GM19023 (cell line): ENCODE measurements around the gene ETDA.
A peak's percentile ranks its signal among the peaks of the same experiment; 100 is the strongest.
"Not testable (repeated sequence)": the region's sequence is repeated elsewhere in the genome, so short reads cannot be mapped to it uniquely, and the experiment has no call there.

Experiments used
- ATAC-seq: cut with Tn5 transposase; IDR thresholded peaks from one replicate; pipeline ENCODE4 v1.9.1; 2021; ENCODE audit warnings: mild to moderate bottlenecking, moderate library complexity; ENCODE audit not compliant: unreplicated experiment

Gene ETDA

DNA sequence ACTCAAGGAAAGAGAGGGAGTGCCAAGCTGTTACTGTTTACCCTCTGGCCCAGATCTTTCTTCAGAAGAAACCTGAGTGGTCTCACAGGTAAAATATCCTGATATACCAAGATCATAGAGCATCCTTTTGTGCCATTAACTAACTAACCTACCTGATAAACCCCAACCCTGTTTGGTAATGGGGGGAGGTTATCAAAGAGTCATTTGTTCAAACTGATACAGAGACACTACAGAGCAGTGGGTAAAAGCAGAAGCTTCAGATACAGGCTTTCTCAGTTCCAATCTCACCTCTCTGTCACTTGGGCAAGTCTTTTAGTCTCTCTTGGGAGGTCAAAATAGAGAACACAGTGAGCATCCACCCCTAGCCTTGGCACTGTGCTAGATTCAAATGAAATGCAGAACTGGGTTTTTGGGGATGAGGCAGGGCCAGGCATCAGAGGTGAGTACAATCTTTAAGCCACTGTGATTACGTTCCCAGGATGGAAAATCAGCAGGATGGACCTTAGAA is at the start of gene ETDA:
TSS of gene ETDA (plus strand) at position 51 of the 508 bp plus-strand sequence. CDS start 1,216 bp downstream, outside the sequence.
- ATAC-seq = not testable (repeated sequence)

DNA sequence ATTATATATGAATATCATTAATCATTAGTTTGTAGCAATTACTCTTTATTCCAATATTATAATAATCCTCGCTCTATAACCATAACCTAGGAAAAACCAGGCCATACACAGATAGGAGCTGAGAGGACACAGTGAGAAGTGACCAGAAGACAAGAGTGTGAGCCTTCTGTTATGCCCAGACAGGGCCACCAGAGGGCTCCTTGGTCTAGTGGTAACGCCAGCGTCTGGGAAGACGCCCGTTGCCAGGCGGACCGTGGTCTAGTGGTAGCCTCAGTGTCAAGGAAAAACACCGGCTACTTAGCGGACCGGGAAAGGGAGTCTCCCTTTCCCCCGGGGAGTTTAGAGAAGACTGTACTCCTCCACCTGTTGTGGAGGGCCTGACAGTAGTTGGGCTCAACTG is 45.4 kb upstream of the ETDA start:
- ATAC-seq = not testable (repeated sequence)

DNA sequence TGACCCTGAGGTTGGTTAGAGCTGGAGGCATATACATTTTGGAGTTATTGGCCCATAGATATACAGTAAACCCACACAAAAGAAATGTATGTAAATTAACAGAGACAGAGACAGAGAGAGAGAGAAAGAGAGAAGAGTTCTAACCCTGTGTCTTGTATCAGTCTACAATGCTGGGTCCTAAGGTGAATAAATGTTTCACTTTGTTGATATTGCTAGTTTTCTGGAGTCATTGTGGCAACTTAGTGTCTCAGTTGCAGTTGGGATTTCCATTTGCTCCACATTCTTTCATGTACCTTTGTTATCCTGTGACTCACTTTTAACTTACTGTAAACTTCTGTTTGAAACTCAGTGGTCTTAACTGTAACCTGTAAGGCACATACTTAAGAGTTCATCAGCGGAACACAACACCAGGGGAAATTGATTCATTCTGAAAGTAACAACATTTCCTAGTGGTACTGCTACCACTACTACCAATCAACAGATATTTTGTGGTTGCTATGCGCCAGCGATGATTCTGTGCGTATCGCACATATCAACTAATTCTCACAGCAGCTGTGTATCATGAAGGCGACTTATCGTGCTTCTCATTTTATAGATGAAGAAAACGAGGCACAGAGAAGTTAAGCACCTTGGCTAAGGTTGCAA is 38.5 kb upstream of the ETDA start:
- ATAC-seq = no peak

DNA sequence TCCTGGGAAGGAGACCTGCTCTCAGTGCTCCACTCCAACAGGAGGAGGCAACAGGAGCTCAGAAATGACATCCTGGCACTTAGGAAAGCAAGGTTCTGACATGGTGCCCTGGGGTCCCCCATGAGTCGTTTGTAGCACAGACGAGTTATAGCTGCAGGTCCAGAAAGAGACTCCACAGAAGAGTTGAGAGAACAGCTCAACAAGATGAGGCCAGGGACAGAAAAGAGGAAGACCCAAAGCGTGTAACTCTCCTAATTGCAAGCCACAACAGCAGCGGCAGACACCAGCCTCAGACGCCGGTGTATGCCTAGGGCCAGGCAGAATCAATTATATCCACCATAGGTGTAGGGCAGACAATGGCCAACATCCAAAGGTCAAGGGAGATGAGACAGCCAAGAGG is 5.9 kb upstream of the ETDA start:
- ATAC-seq = not testable (repeated sequence)

DNA sequence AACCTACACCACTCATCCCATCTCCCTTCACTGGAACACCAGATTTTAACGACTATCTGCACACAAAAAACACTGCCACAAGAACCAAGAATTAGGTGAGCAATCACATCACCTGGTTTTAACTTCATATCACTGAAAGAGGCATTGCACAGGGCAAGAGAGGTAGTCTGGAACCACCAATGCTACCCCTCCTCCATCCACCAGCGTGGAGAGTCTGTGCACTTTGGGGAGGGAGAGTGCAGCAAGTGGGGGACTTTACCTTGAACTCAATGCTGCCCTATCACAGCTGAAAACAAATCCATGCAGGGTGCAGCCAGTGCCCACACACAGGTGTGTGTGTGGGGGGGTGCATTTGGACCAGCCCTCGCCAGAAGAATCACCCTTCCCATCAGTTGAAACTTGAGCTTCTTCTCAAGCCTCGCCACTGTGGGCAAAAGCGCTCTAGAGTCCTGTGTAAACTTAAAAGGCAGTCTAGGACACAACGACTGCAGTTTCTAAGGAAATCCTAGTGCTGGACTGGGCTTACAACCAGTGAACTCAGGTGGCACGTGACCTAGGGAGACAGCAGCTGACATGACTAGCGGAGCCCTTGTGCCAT is 4.3 kb downstream of the ETDA start:
- ATAC-seq = not testable (repeated sequence)

DNA sequence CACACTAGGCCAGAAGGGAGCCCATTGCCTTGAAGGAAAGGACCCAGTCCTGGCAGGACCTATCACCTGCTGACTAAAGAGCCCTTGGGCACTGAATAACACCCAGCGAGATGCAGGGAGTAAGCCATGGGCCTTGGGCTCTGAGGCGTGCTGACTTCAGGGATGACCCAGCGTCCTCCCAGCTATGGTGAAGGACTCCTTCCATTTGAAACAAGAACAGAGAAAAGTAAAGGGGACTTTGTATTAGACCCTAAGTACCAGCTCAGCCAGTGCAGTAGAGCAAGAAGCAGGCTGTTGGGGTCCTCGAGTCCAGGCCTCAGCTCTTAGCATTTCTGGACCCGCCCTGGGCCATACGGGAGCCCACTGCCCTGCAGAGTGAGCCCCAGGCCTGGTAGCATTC is 5.1 kb downstream of the ETDA start:
- no peak for ATAC-seq

DNA sequence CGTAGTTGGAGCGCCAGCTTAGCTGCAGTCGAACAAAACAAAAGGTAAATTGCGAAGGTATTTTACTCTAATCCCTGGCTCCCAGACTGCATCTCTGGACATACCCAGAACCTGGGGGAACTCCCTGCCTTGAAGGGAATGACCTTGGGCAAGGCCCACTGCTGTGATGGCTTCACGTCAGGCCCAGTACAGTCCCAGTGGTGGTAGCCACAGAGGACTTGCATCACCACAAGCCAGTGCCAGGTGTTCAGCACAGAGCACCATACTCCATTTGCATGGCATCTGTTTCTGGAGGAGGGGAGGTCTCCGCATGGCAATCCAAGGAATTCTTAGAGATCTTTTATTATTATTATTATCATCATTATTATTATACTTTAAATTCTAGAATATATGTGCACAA is 5.6 kb downstream of the ETDA start:
- ATAC-seq = no peak

DNA sequence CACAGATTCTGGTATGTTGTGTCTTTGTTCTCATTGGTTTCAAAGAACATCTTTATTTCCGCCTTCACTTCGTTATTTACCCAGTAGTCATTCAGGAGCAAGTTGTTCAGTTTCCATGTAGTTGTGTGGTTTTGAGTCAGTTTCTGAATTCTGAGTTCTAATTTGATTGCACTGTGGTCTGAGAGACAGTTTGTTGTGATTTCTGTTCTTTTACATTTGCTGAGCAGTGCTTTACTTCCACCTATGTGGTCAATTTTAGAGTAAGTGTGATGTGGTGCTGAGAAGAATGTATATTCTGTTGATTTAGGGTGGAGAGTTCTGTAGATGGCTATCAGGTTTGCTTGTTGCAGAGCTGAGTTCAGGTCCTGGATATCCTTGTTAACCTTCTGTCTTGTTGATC is 9.1 kb downstream of the ETDA start:
- ATAC-seq = not testable (repeated sequence)

DNA sequence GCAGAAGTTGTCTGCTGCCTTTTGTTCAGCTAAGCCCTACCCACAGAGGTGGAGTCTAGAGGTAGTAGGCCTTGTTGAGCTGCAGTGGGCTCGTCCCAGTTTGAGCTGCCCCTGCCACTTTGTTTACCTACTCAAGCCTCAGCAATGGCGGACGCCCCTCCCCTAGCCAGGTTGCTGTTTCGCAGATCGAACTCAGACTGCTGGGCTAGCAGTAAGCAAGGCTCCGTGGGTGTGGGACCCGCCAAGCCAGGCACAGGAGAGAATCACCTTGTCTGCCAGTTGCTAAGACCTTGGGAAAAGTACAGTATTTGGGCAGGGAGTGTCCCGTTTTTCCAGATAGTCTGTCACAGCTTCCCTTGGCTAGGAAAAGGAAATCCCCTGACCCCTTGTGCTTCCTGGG is 11.5 kb downstream of the ETDA start:
- not testable (repeated sequence) for ATAC-seq

DNA sequence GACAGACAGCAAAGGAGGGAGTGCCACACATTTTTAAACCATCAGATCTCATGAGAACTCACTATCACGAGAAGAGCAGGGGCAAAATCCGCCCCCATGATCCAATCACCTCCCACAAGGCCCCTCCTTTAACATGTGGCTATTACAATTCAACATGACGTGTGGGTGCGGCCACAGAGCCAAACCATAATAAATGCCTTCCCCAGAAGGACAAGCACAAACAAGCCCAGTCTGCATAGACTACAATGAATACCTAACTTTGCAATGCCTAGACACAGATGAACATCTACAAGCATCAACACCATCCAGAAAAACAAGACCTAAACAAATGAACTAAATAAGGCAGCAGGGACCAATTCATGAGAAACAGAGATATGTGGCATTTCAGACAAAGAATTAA is 12.3 kb downstream of the ETDA start:
- no peak for ATAC-seq

DNA sequence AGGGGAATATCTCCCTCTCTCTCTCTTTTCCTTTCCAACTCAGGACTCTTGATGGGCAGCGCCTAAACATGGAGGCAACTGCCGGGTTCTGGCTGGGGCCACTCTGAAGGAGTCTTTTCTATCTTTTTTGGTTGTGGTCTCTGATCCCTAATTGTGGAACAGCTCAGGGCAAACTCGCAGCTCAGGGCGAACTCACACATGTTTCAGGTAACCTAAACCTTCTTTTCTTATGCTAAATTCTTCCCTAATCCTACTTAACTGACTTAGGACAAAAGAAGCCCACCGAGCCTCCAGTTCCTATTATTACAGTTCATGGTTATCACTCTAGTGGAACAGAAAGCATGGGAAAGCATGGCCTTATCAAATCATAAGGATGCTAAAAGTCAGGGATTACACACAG is 21.3 kb downstream of the ETDA start:
- ATAC-seq = no peak

DNA sequence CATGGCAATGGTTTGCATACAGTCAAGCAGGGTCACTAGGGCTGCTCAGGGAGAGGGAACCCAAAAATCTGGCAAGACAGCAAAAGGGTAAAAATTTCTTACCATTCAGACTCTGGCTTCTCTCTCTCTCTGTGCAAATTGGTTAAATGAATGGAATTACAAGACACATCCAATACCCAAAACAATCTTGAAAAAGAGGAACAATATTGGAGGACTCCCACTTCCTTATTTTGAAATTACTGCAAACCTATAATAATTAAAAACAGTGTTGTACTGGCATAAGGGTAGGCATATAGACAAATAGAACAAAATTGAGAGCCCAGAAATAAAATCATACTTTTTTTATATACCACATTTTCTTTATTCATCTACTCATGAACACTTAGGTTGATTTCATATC is 24.1 kb downstream of the ETDA start:
- ATAC-seq = no peak

DNA sequence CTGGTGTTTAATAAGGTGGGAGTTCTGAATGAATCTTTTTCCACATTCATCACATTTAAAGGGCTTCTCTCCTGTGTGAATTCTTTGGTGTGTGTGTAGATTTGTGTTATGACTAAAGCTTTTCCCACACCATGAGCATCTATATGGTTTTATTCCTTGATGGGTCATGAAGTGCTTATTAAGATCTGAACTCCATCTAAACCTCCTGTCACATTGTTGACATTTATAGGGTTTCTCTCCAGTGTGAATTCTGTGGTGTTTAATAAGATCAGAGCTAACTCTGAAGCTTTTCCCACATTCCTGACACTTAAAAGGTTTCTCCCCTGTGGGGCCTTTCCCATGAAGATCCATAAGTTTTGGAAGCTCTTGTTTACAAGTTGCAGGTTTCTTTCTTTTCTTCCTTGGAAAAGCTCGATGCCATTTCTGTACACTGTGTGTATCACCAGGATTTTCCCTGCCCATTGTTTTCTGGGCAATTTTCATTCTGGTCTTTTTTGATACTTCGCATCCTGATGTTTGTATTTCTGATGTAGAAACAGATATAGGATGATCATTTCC is 35.5 kb downstream of the ETDA start:
- no peak for ATAC-seq

DNA sequence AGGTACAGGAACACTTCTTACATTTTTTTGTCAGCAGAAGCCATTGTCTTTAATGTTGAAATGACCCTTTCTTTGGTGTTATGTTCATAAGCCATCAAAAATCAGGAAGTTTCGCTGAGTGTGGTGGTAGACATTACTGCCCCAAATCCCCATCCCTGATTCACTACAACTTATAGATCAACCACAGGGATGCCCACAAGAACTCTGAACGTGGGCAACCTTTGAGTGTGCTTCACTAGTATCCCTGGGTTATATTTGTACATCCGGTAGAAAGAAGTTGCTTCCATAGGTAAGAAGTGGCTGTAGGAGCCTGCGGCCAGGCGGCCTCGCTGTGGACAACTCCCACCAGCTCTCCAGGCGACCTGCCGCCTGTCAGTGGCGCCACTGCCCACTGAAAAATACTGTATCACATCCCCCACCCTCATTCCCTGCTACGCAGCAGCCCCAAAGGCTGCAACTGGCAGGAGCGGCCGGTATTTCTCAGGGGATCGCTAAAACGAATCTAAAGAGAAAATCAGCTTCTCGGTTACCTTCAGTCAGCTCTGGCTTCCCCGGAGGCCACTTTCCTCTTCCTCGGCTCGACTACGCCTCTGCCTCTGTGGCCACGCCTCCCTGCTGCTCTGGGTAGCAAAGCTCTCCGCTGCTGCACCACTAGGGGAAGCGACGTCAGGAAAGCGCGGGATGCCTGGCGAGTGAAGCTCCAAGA is 43.5 kb downstream of the ETDA start:
- peak; percentile 96 for ATAC-seq

DNA sequence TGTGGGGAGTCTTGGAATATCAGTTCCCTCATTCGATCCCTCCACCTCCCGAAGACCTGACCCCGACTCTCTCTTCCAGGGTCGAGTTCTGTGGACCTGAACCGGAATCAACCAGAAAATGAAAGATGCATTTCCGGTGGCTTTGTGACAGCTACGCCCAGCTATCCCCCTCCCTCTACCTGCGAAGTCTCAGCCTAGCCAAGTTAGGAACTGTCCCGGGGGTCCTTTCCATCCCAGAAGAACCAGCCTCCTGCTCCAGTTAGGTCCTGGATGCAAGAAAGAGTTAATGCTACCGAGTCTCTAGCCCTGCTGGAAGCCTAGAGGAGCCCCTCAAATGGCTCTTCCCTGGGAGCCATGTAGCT is 44.1 kb downstream of the ETDA start:
- peak; percentile 58 for ATAC-seq

DNA sequence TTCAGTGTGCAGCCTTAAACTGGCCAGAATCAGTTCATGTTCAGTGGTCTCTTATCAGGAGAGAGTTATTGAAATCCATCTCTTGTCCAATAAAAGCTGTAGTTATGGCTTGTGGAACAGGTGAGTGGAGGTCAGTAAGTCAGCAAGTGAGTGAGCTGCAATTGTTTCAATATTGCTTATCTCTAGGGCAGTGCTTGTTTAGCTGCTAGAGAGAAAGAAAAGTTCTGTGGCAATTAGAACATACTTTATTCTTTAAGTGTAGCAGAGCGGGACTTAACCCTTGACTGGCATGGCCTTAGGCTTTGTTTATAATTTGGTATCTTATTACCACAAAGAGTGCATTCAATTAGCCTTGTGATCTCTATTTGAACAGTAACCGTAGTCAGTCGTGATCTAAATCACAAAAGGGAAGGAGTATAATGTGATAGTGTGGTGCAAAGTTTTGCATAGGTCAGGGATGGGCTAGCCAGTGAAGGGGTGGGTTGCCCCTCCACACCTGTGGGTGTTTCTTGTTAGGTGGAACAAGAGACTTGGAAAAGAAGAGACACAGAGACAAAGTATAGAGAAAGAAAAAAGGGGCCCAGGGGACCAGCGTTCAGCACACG is 50.5 kb downstream of the ETDA start:
- no peak for ATAC-seq
